HCT116 (cell line): Measurements from ENCODE around the gene GNG2. TPM values are rescaled to one million over a fixed set of nuclear protein-coding genes. Genes with fewer than 3 reads are reported as not detected.
A peak's percentile ranks its signal among the peaks of the same experiment; 100 is the strongest.

Experiments
- ATAC-seq: fragments of 200-7000 bp; cut with Tn5 transposase; 2 replicates; pipeline ENCODE4 v1.9.1; 2020; ENCODE audit warnings: mild to moderate bottlenecking, moderate library complexity
- BruUV-seq: library from RNA; stranded (reverse); fragments of 400-500 nt; replicated peaks from 2 replicates; lab custom pipeline; 2021; lab: Mats Ljungman, UMichigan
- CTCF ChIA-PET: fragments of 300-600 bp; sonication (Branson Sonifier 250); formaldehyde crosslinking; loops from one replicate; lab custom pipeline; 2021; ENCODE audit warnings: antibody characterized with exemption; lab: Charles Lee
- POLR2A ChIA-PET: fragments of 300-600, 350-600 bp; sonication (Branson Sonifier 250); formaldehyde crosslinking; loops from one replicate; lab custom pipeline; 2021; ENCODE audit warnings: antibody characterized with exemption; lab: Charles Lee
- RAD21 ChIA-PET, 2 experiments: fragments of 300-600 bp; sonication (Branson Sonifier 250); formaldehyde crosslinking; loops; one replicate each; lab custom pipeline; 2023; ENCODE audit warnings: low total read pairs in 2 of 2; ENCODE audit not compliant: uncharacterized antibody in 2 of 2, unreplicated experiment in 2 of 2, low non-redundant PET in 1 of 2; lab: Charles Lee
- DNase-seq: peaks from one replicate; pipeline ENCODE4 v3.0.0-alpha.2; 2010; ENCODE audit warnings: low read depth, low spot score
- H2AFZ ChIP-seq: fragments of 200-600 bp; shearing (Covaris generic), sonication (generic); 2 replicates; pipeline ENCODE4 v1.6.1; 2017; ENCODE audit warnings: low read depth, mixed run types, mixed read lengths, antibody characterized with exemption, low read length; ENCODE audit not compliant: poor library complexity, severe bottlenecking
- H3K27ac ChIP-seq: 2 replicates; pipeline ENCODE4 v1.5.1; 2012; ENCODE audit warnings: low read depth, low read length
- H3K27me3 ChIP-seq: fragments of 200-600 bp; sonication (generic); 2 replicates; pipeline ENCODE4 v1.6.1; 2016; ENCODE audit warnings: mixed run types, low read length, mixed read lengths; ENCODE audit not compliant: insufficient read depth
- H3K36me3 ChIP-seq, 2 experiments: fragments of 200-500 bp in 1 of 2; fragments of 200-600 bp in 1 of 2; sonication (Bioruptor generic) in 1 of 2; sonication (generic) in 1 of 2; 2 replicates each; pipeline versions ENCODE4 v1.5.1 to v1.6.1; 2014 to 2016; ENCODE audit warnings: low read length in 2 of 2, inconsistent platforms in 1 of 2, mixed read lengths in 1 of 2, mixed run types in 1 of 2; ENCODE audit not compliant: insufficient read depth in 2 of 2, control insufficient read depth in 1 of 2
- H3K4me1 ChIP-seq, 2 experiments: fragments of 200-600 bp in 1 of 2; sonication (generic) in 1 of 2; 2 replicates each; pipeline versions ENCODE4 v1.5.1 to v1.6.1; 2012 to 2017; ENCODE audit warnings: low read length in 2 of 2, inconsistent platforms in 1 of 2, mild to moderate bottlenecking in 1 of 2, mixed read lengths in 1 of 2, mixed run types in 1 of 2, moderate library complexity in 1 of 2; ENCODE audit not compliant: insufficient read depth in 2 of 2, control insufficient read depth in 1 of 2
- H3K4me2 ChIP-seq: fragments of 200-600 bp; sonication (generic); 2 replicates; pipeline ENCODE4 v1.6.1; 2017; ENCODE audit warnings: mixed run types, low read length, mixed read lengths
- H3K4me3 ChIP-seq, 2 experiments: fragments of 200-600 bp in 1 of 2; sonication (generic) in 1 of 2; replicated peaks in 1 of 2; 2 replicates each; pipeline ENCODE4 v1.5.1; 2011 to 2016; ENCODE audit warnings: low read length in 2 of 2, control low read depth in 1 of 2, low read depth in 1 of 2, mild to moderate bottlenecking in 1 of 2, mixed read lengths in 1 of 2, mixed run types in 1 of 2
- H3K79me2 ChIP-seq: fragments of 200-600 bp; sonication (generic); 2 replicates; pipeline ENCODE4 v1.6.1; 2017; ENCODE audit warnings: mild to moderate bottlenecking, mixed run types, low read length, moderate library complexity, mixed read lengths; ENCODE audit not compliant: insufficient read depth
- H3K9ac ChIP-seq: fragments of 200-600 bp; sonication (generic); 2 replicates; pipeline ENCODE4 v1.6.1; 2016; ENCODE audit warnings: low read length, mixed read lengths
- H3K9me2 ChIP-seq: fragments of 200-600 bp; sonication (generic), shearing (Covaris generic); 2 replicates; pipeline ENCODE4 v1.6.1; 2017; ENCODE audit warnings: mixed run types, mild to moderate bottlenecking, moderate library complexity; ENCODE audit not compliant: insufficient read depth
- H3K9me3 ChIP-seq, 2 experiments: fragments of 200-500 bp in 1 of 2; fragments of 200-600 bp in 1 of 2; sonication (Bioruptor generic) in 1 of 2; sonication (generic) in 1 of 2; 2 replicates each; pipeline ENCODE4 v1.6.1; 2014 to 2017; ENCODE audit warnings: low read length in 2 of 2, mixed read lengths in 2 of 2, inconsistent platforms in 1 of 2, low read depth in 1 of 2, mild to moderate bottlenecking in 1 of 2, mixed run types in 1 of 2, moderate library complexity in 1 of 2; ENCODE audit not compliant: control insufficient read depth in 1 of 2, insufficient read depth in 1 of 2
- H4K20me1 ChIP-seq: fragments of 200-600 bp; sonication (generic), shearing (Covaris generic); 2 replicates; pipeline ENCODE4 v1.6.1; 2017; ENCODE audit warnings: mixed run types, mild to moderate bottlenecking, moderate library complexity; ENCODE audit not compliant: insufficient read depth
- CEBPB ChIP-seq: IDR thresholded peaks from 2 replicates; pipeline ENCODE4 v1.6.1; 2012; ENCODE audit warnings: low read depth
- EZH2phosphoT487 ChIP-seq: fragments of 200-600 bp; IDR thresholded peaks from 2 replicates; pipeline ENCODE4 v1.6.1; 2018; ENCODE audit warnings: antibody characterized with exemption, borderline replicate concordance
- FOSL1 ChIP-seq: IDR thresholded peaks from 2 replicates; pipeline ENCODE4 v1.6.1; 2012; ENCODE audit warnings: low read depth
- JUND ChIP-seq: IDR thresholded peaks from 2 replicates; pipeline ENCODE4 v1.6.1; 2012
- POLR2AphosphoS5 ChIP-seq: IDR thresholded peaks from 2 replicates; pipeline ENCODE4 v1.6.1; 2011; ENCODE audit warnings: mild to moderate bottlenecking, low read depth, low read length, moderate library complexity
- SIN3A ChIP-seq: IDR thresholded peaks from 2 replicates; pipeline ENCODE4 v1.6.1; 2012; ENCODE audit warnings: low read depth
- SP1 ChIP-seq: IDR thresholded peaks from 2 replicates; pipeline ENCODE4 v1.6.1; 2012; ENCODE audit warnings: low read depth
- SRF ChIP-seq: IDR thresholded peaks from 2 replicates; pipeline ENCODE4 v1.6.1; 2012; ENCODE audit warnings: low read depth
- TCF7L2 ChIP-seq: IDR thresholded peaks from 2 replicates; pipeline ENCODE4 v1.7.0; 2011; ENCODE audit warnings: borderline replicate concordance, inconsistent platforms; ENCODE audit not compliant: insufficient read depth, insufficient read length; ENCODE audit errors: extremely low read depth
- YY1 ChIP-seq: IDR thresholded peaks from 2 replicates; pipeline ENCODE4 v1.6.1; 2011; ENCODE audit warnings: low read length, low read depth, moderate library complexity, mild to moderate bottlenecking; ENCODE audit not compliant: insufficient replicate concordance; ENCODE audit errors: extremely low read depth
- ZFX ChIP-seq: fragments of 450-650 bp; IDR thresholded peaks from 2 replicates; pipeline ENCODE4 v1.6.1; 2017
- intact Hi-C: fragments of 100-400 bp; cut with micrococcal nuclease; formaldehyde crosslinking; loops from 2 replicates; pipeline ENCODE4 v1.10.0; 2022
- total RNA-seq: library from RNA; stranded (reverse); gene quantifications from one replicate; pipeline ENCODE4 v1.2.1, GENCODE V29; 2021; ENCODE audit not compliant: unreplicated experiment
- TF ChIP-seq, protein P1 (sequence below): IDR thresholded peaks from 2 replicates; pipeline ENCODE4 v1.6.1; 2012
- TF ChIP-seq, protein P2 (sequence below): IDR thresholded peaks from 2 replicates; pipeline ENCODE4 v1.6.1; 2012; ENCODE audit warnings: low read depth
- TF ChIP-seq, protein P3 (sequence below), 3 experiments: fragments of 200-600 bp in 1 of 3; sonication (generic) in 1 of 3; IDR thresholded peaks in 2 of 3; conservative IDR thresholded peaks in 1 of 3; 2 replicates each; pipeline ENCODE4 v1.5.1; 2012 to 2017; ENCODE audit warnings: low read depth in 2 of 3, low read length in 2 of 3, antibody characterized with exemption in 1 of 3, borderline replicate concordance in 1 of 3, control low read depth in 1 of 3, mild to moderate bottlenecking in 1 of 3, mixed read lengths in 1 of 3, mixed run types in 1 of 3, moderate library complexity in 1 of 3; ENCODE audit not compliant: insufficient read depth in 1 of 3

GNG2 gene
- total RNA-seq, 1 experiment from 2014 or later, result 0.74 TPM

DNA sequence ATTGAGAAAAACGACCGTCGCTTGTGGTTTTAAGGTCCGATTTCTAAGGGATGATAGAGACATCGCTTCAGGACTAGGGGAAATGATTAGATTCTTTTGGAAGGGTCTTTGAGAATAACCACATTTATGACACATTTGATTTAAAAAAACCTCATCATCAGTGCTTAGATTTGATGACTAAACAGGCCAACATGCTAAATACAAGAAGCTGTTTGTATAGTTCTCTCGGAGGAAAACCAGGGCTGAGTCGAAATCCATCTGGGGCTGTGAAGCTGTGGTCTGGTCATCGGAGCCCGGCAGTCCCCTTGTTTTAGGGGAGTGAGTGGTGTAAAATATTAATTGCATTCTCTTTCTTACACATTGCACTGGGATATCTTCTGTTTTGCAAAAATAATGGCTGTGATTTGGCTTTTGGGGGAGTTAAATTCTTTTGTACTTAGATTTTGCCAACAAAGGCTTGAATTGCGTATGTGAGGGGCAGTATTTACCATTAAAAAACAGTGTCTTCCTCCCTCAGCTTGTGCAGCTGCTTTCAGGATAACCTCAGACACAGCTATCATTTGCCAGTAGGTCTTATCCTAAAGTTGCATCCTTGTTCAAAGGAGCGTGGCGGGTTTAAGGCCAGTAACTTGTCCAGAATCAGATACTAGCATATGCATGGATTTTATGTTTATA is 550 bp downstream of the GNG2 start:
- peak overlapping the region; percentile 61 for H3K4me2 ChIP-seq
- ATAC-seq, result no peak
- H4K20me1 ChIP-seq, result no peaks in the 10 kb centered on the region
- H2AFZ ChIP-seq, result peak overlapping the region; percentile 59
- H3K27me3 ChIP-seq, result no peaks in the 10 kb centered on the region; the same call in 1 of the 2 replicates
- H3K27ac ChIP-seq, result no peak overlapping the region
- H3K36me3 ChIP-seq, result no peaks in the 10 kb centered on the region
- H3K4me1 ChIP-seq, result no peaks in the 10 kb centered on the region; a peak in 1 of 4 replicates
- ChIA-PET CTCF (no interaction called here), POLR2A (no interaction called here), RAD21 (no interaction called here)
- H3K79me2 ChIP-seq, result no peaks in the 10 kb centered on the region
- peak overlapping the region; percentile 22 to 42 for H3K4me3 ChIP-seq
- intact Hi-C loops, result no loop called here
- DNase-seq, result no peak
- H3K9ac ChIP-seq, result no peak overlapping the region
- H3K9me3 ChIP-seq, result no peaks in the 10 kb centered on the region
- H3K9me2 ChIP-seq, result no peaks in the 10 kb centered on the region
- TF ChIP-seq EZH2phosphoT487 (no peak), YY1 (no peak), ZFX (no peak), POLR2AphosphoS5 (no peak), TCF7L2 (no peak), SIN3A (no peak), SP1 (no peak), CEBPB (no peak), JUND (no peak), FOSL1 (no peak), SRF (no peak)
- TF ChIP-seq, protein P1, sequence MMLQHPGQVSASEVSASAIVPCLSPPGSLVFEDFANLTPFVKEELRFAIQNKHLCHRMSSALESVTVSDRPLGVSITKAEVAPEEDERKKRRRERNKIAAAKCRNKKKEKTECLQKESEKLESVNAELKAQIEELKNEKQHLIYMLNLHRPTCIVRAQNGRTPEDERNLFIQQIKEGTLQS, result no peak
- TF ChIP-seq, protein P2, sequence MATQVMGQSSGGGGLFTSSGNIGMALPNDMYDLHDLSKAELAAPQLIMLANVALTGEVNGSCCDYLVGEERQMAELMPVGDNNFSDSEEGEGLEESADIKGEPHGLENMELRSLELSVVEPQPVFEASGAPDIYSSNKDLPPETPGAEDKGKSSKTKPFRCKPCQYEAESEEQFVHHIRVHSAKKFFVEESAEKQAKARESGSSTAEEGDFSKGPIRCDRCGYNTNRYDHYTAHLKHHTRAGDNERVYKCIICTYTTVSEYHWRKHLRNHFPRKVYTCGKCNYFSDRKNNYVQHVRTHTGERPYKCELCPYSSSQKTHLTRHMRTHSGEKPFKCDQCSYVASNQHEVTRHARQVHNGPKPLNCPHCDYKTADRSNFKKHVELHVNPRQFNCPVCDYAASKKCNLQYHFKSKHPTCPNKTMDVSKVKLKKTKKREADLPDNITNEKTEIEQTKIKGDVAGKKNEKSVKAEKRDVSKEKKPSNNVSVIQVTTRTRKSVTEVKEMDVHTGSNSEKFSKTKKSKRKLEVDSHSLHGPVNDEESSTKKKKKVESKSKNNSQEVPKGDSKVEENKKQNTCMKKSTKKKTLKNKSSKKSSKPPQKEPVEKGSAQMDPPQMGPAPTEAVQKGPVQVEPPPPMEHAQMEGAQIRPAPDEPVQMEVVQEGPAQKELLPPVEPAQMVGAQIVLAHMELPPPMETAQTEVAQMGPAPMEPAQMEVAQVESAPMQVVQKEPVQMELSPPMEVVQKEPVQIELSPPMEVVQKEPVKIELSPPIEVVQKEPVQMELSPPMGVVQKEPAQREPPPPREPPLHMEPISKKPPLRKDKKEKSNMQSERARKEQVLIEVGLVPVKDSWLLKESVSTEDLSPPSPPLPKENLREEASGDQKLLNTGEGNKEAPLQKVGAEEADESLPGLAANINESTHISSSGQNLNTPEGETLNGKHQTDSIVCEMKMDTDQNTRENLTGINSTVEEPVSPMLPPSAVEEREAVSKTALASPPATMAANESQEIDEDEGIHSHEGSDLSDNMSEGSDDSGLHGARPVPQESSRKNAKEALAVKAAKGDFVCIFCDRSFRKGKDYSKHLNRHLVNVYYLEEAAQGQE, result no peak
- TF ChIP-seq, protein P3, sequence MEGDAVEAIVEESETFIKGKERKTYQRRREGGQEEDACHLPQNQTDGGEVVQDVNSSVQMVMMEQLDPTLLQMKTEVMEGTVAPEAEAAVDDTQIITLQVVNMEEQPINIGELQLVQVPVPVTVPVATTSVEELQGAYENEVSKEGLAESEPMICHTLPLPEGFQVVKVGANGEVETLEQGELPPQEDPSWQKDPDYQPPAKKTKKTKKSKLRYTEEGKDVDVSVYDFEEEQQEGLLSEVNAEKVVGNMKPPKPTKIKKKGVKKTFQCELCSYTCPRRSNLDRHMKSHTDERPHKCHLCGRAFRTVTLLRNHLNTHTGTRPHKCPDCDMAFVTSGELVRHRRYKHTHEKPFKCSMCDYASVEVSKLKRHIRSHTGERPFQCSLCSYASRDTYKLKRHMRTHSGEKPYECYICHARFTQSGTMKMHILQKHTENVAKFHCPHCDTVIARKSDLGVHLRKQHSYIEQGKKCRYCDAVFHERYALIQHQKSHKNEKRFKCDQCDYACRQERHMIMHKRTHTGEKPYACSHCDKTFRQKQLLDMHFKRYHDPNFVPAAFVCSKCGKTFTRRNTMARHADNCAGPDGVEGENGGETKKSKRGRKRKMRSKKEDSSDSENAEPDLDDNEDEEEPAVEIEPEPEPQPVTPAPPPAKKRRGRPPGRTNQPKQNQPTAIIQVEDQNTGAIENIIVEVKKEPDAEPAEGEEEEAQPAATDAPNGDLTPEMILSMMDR (IDR thresholded peaks at IDR 0.05 in 2 of 3, conservative IDR thresholded peaks at IDR 0.05 in 1 of 3; ENCODE audit: borderline replicate concordance in 1 of 3, insufficient read depth in 1 of 3, low read depth in 2 of 3, low read length in 2 of 3), result no peak
- BruUV-seq, result no TSS peak
